ENCODE measurements around the gene FANCG.
A peak's percentile ranks its signal among the peaks of the same experiment; 100 is the strongest.

Gene FANCG

GRCh38 chr9:35079426-35080341 lies at the start of gene FANCG:
Gene FANCG, minus strand, starts transcription at chr9:35079942. Its CDS starts 418 bp downstream, at chr9:35079524.
- Mint-ChIP-seq H3K4me3 (peak within 1 kb of the TSS; percentile 98), H3K9me3 (no peaks in the 10 kb centered on the region), H3K4me1 (peaks cover 39% of the 10 kb centered on the region), H3K27me3 (no peaks in the 10 kb centered on the region), H3K27ac (peak within 1 kb of the TSS; percentile 97 to 98)
- DNase-seq (peak; percentile 81 to 87), ATAC-seq (peak; percentile 92)

- no peaks in the 10 kb centered on the region for H3K27me3 Mint-ChIP-seq
- no peaks in the 10 kb centered on the region for H3K9me3 Mint-ChIP-seq
- ATAC-seq (peak; percentile 82), DNase-seq (peak; percentile 83 to 89)
- peaks cover 47% of the 10 kb centered on the region for H3K4me1 Mint-ChIP-seq
- H3K4me3 Mint-ChIP-seq = peak overlapping the region; percentile 82 to 98
- peak overlapping the region; percentile 47 to 89 for H3K27ac Mint-ChIP-seq
Observed at GRCh38 chr9:35116898-35117551, 37.3 kb upstream of the FANCG start.

GRCh38 chr9:35116539-35116897 lies 36.8 kb upstream of the FANCG start:
- H3K27me3 Mint-ChIP-seq = no peaks in the 10 kb centered on the region
- no peak for DNase-seq
- peak overlapping the region; percentile 47 to 89 for H3K27ac Mint-ChIP-seq
- peak overlapping the region; percentile 82 to 98 for H3K4me3 Mint-ChIP-seq
- no peaks in the 10 kb centered on the region for H3K9me3 Mint-ChIP-seq
- ATAC-seq = no peak
- peaks cover 52% of the 10 kb centered on the region for H3K4me1 Mint-ChIP-seq

- peak within 1 kb of the TSS; percentile 82 to 98 for H3K4me3 Mint-ChIP-seq
- no peaks in the 10 kb centered on the region for H3K9me3 Mint-ChIP-seq
- H3K27me3 Mint-ChIP-seq = no peaks in the 10 kb centered on the region
- peaks cover 57% of the 10 kb centered on the region for H3K4me1 Mint-ChIP-seq
- peak within 1 kb of the TSS; percentile 80 to 89 for H3K27ac Mint-ChIP-seq
- DNase-seq (peak; percentile 94 to 95), ATAC-seq (peak; percentile 82)
Observed at GRCh38 chr9:35115680-35116538, 36.2 kb upstream of the FANCG start, which contains the start of gene ATOSB. Gene ATOSB, minus strand, starts transcription at chr9:35115862. Its CDS starts 7,588 bp downstream, at chr9:35108274.

GRCh38 chr9:35114840-35115628 lies 35.3 kb upstream of the FANCG start:
- H3K4me1 Mint-ChIP-seq = peaks cover 66% of the 10 kb centered on the region
- ATAC-seq (no peak), DNase-seq (peak; percentile 45 to 58)
- peak overlapping the region; percentile 59 to 80 for H3K27ac Mint-ChIP-seq
- H3K27me3 Mint-ChIP-seq = no peaks in the 10 kb centered on the region
- no peaks in the 10 kb centered on the region for H3K9me3 Mint-ChIP-seq
- peak overlapping the region; percentile 82 to 98 for H3K4me3 Mint-ChIP-seq

GRCh38 chr9:35114113-35114839 lies 34.5 kb upstream of the FANCG start:
- DNase-seq (peak; percentile 46 to 73), ATAC-seq (peak; percentile 5)
- Mint-ChIP-seq H3K4me1 (peaks cover 68% of the 10 kb centered on the region), H3K4me3 (peak overlapping the region; percentile 82 to 98), H3K27ac (peak overlapping the region; percentile 31 to 80), H3K9me3 (no peaks in the 10 kb centered on the region), H3K27me3 (no peaks in the 10 kb centered on the region)

- H3K27ac Mint-ChIP-seq = peak overlapping the region; percentile 58 to 79
- H3K27me3 Mint-ChIP-seq = no peaks in the 10 kb centered on the region
- peaks cover 68% of the 10 kb centered on the region for H3K4me1 Mint-ChIP-seq
Observed at GRCh38 chr9:35112257-35113020, 32.7 kb upstream of the FANCG start.

GRCh38 chr9:35111001-35111933 lies 31.5 kb upstream of the FANCG start:
- ATAC-seq = peak; percentile 84
- Mint-ChIP-seq H3K27me3 (no peaks in the 10 kb centered on the region), H3K27ac (peak overlapping the region; percentile 62 to 80), H3K9me3 (no peaks in the 10 kb centered on the region), H3K4me3 (peak overlapping the region; percentile 75 to 82), H3K4me1 (peaks cover 59% of the 10 kb centered on the region)
- peak; percentile 92 to 97 for DNase-seq

More at GRCh38 chr9:35112257-35113020, 32.7 kb upstream of the FANCG start:
- no peak for ATAC-seq
- H3K9me3 Mint-ChIP-seq = no peaks in the 10 kb centered on the region
- peak overlapping the region; percentile 75 to 82 for H3K4me3 Mint-ChIP-seq
- DNase-seq = no peak

- H3K27me3 Mint-ChIP-seq = no peaks in the 10 kb centered on the region
- H3K9me3 Mint-ChIP-seq = no peaks in the 10 kb centered on the region
- ATAC-seq (no peak), DNase-seq (no peak)
- H3K27ac Mint-ChIP-seq = no peak overlapping the region
- peaks cover 50% of the 10 kb centered on the region for H3K4me1 Mint-ChIP-seq
- H3K4me3 Mint-ChIP-seq = no peak overlapping the region
Observed at GRCh38 chr9:35110327-35110761, 30.6 kb upstream of the FANCG start.

- no peak overlapping the region for H3K27ac Mint-ChIP-seq
- no peaks in the 10 kb centered on the region for H3K27me3 Mint-ChIP-seq
- ATAC-seq (no peak), DNase-seq (no peak)
- H3K9me3 Mint-ChIP-seq = no peaks in the 10 kb centered on the region
- no peak overlapping the region for H3K4me3 Mint-ChIP-seq
- H3K4me1 Mint-ChIP-seq = peaks cover 41% of the 10 kb centered on the region
Observed at GRCh38 chr9:35108946-35109575, 29.3 kb upstream of the FANCG start.

- no peak overlapping the region for H3K4me3 Mint-ChIP-seq
- H3K27ac Mint-ChIP-seq = no peak overlapping the region
- H3K9me3 Mint-ChIP-seq = no peaks in the 10 kb centered on the region
- no peaks in the 10 kb centered on the region for H3K27me3 Mint-ChIP-seq
- no peak for ATAC-seq
- no peak for DNase-seq
- H3K4me1 Mint-ChIP-seq = peaks cover 41% of the 10 kb centered on the region
Observed at GRCh38 chr9:35108461-35108860, 28.7 kb upstream of the FANCG start.

Data from stimulated activated naive CD8-positive, alpha-beta T cell treated with anti-CD3 and anti-CD28 coated beads, Interleukin-15, amount 100 ng/mL, for 72 hours (primary cell).